SK-N-SH treated with all-trans-retinoic acid at 6 μM for 48 hours (cell line): ENCODE data around the gene NKX1-2.

Experiments
- CREB5 ChIP-seq: fragments of 250-450 bp; sonication (Bioruptor Pico); IDR thresholded peaks from 2 replicates; pipeline ENCODE4 v1.5.1; 2020; ENCODE audit warnings: low read depth, mild to moderate bottlenecking, moderate library complexity
- ISL1 ChIP-seq: fragments of 250-450 bp; sonication (Bioruptor Pico); IDR thresholded peaks from 2 replicates; pipeline ENCODE4 v2.1.2; 2022; ENCODE audit warnings: mild to moderate bottlenecking, moderate library complexity
- PATZ1 ChIP-seq: fragments of 250-450 bp; sonication (Bioruptor Pico); IDR thresholded peaks from 2 replicates; pipeline ENCODE4 v1.8.0; 2020; ENCODE audit warnings: mild to moderate bottlenecking, moderate library complexity, borderline replicate concordance
- RARB ChIP-seq: fragments of 250-450 bp; sonication (Bioruptor Pico); IDR thresholded peaks from 2 replicates; pipeline ENCODE4 v1.8.0; 2021; ENCODE audit warnings: mild to moderate bottlenecking, moderate library complexity
- TCF4 ChIP-seq: fragments of 250-450 bp; sonication (Bioruptor Pico); IDR thresholded peaks from 2 replicates; pipeline ENCODE4 v1.8.0; 2021; ENCODE audit warnings: mild to moderate bottlenecking, moderate library complexity, borderline replicate concordance
- ZFP3 ChIP-seq: fragments of 250-450 bp; sonication (Bioruptor Pico); IDR thresholded peaks from 2 replicates; pipeline ENCODE4 v1.5.0; 2020; ENCODE audit warnings: mild to moderate bottlenecking, moderate library complexity
- ZNF565 ChIP-seq: fragments of 450-650 bp; formaldehyde crosslinking; conservative IDR thresholded peaks from 2 replicates; pipeline ENCODE4 v1.5.0; 2020; ENCODE audit warnings: low read depth, mild to moderate bottlenecking, moderate library complexity
- ZNF70 ChIP-seq: fragments of 450-650 bp; formaldehyde crosslinking; IDR thresholded peaks from 2 replicates; pipeline ENCODE4 v1.5.0; 2020; ENCODE audit warnings: mild to moderate bottlenecking, moderate library complexity

- TF ChIP-seq ISL1 (no peak), ZNF70 (CRISPR knock-in tag) (no peak), TCF4 (CRISPR knock-in tag) (no peak), CREB5 (CRISPR knock-in tag) (no peak), ZFP3 (CRISPR knock-in tag) (no peak), RARB (CRISPR knock-in tag) (no peak), ZNF565 (no peak), PATZ1 (CRISPR knock-in tag) (no peak)
Measured at GRCh38 chr10:124492266-124492665, 42.4 kb upstream of the NKX1-2 start.
